ENCODE data around the gene RCN1.
A peak's percentile ranks its signal among the peaks of the same experiment; 100 is the strongest.

The RCN1 gene

GRCh38 chr11:32068134-32068870 lies 22.6 kb upstream of the RCN1 start:
- ATAC-seq (replicated peaks) (no peak), DNase-seq (no peak)
- H3K4me1 Mint-ChIP-seq = peaks cover 0 to 5% of the 10 kb centered on the region in 2 donors
- H3K27ac Mint-ChIP-seq = no peak overlapping the region
- no peaks in the 10 kb centered on the region for H3K9me3 Mint-ChIP-seq
- no peak overlapping the region for H3K4me3 Mint-ChIP-seq
- no peaks in the 10 kb centered on the region for H3K36me3 Mint-ChIP-seq
- peaks cover 38 to 44% of the 10 kb centered on the region in 2 donors for H3K27me3 Mint-ChIP-seq

GRCh38 chr11:32069361-32070058 lies 21.4 kb upstream of the RCN1 start:
- H3K27me3 Mint-ChIP-seq = peaks cover 34 to 39% of the 10 kb centered on the region in 2 donors
- peaks cover 0 to 5% of the 10 kb centered on the region in 2 donors for H3K4me1 Mint-ChIP-seq
- ATAC-seq (replicated peaks) (peak; percentile 63 to 65), DNase-seq (no peak)
- no peak overlapping the region for H3K4me3 Mint-ChIP-seq
- H3K27ac Mint-ChIP-seq = no peak overlapping the region
- no peaks in the 10 kb centered on the region for H3K36me3 Mint-ChIP-seq
- H3K9me3 Mint-ChIP-seq = no peaks in the 10 kb centered on the region

GRCh38 chr11:32070692-32071091 lies 20.2 kb upstream of the RCN1 start:
- H3K36me3 Mint-ChIP-seq = no peaks in the 10 kb centered on the region
- no peak for DNase-seq
- H3K4me3 Mint-ChIP-seq = no peak overlapping the region
- ATAC-seq (replicated peaks) = no peak
- H3K27ac Mint-ChIP-seq = no peak overlapping the region
- no peaks in the 10 kb centered on the region for H3K9me3 Mint-ChIP-seq
- H3K4me1 Mint-ChIP-seq = peaks cover 0 to 5% of the 10 kb centered on the region in 2 donors
- H3K27me3 Mint-ChIP-seq = peaks cover 33 to 34% of the 10 kb centered on the region in 2 donors

GRCh38 chr11:32071811-32072210 lies 19.1 kb upstream of the RCN1 start:
- Mint-ChIP-seq H3K9me3 (no peaks in the 10 kb centered on the region), H3K27ac (no peak overlapping the region), H3K4me3 (no peak overlapping the region), H3K4me1 (peaks cover 0 to 5% of the 10 kb centered on the region in 2 donors), H3K36me3 (no peaks in the 10 kb centered on the region), H3K27me3 (peaks cover 29 to 30% of the 10 kb centered on the region in 2 donors)
- DNase-seq = no peak
- no peak for ATAC-seq (replicated peaks)

DNA sequence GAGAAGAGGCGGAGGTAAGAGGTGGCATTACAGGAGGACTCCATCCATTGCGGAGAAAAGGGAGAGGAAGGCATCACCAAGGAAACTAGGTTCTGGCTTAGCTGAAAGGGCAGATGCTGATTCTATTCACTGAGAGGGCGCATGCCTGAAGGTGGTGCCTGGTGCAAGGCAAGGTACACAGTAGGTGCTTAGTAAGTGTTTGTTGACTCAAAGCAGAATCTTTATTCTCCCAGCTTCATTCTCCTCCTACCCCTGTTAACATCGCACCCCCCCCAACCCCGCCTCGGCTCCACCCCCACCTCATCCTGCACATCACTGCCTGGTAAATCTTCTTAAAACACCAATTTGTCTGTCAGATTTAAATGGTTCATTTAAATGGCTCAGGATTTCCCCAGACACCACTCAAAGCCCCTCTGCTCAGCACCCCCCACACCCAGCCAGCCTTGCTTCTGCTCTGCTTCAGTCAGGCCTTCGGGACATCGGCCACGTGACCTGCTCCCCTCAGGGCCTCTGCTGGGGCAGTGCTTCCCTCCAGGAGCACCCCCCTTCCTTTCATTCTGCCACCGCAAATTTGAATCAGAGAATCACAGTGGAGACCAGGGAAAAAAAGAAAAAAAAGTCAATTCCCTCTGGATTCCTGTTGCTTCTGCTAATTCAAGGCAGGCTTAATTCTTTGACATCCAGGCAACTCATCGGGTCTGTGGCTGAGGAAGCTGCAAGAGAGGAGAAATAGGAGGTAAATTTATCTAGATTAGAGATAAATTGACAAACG lies 17.8 kb upstream of the RCN1 start:
- Mint-ChIP-seq H3K36me3 (no peaks in the 10 kb centered on the region), H3K4me3 (no peak overlapping the region), H3K27ac (no peak overlapping the region), H3K9me3 (no peaks in the 10 kb centered on the region), H3K27me3 (peaks cover 23 to 26% of the 10 kb centered on the region in 2 donors), H3K4me1 (peaks cover 0 to 5% of the 10 kb centered on the region in 2 donors)
- no peak for DNase-seq
- ATAC-seq (replicated peaks) = no peak

GRCh38 chr11:32073644-32074026 lies 17.2 kb upstream of the RCN1 start:
- H3K4me1 Mint-ChIP-seq = peaks cover 0 to 5% of the 10 kb centered on the region in 2 donors
- no peak overlapping the region for H3K4me3 Mint-ChIP-seq
- H3K27me3 Mint-ChIP-seq = peaks cover 22% of the 10 kb centered on the region in 2 donors
- no peak overlapping the region for H3K27ac Mint-ChIP-seq
- no peaks in the 10 kb centered on the region for H3K9me3 Mint-ChIP-seq
- no peaks in the 10 kb centered on the region for H3K36me3 Mint-ChIP-seq
- DNase-seq = no peak
- no peak for ATAC-seq (replicated peaks)

DNA sequence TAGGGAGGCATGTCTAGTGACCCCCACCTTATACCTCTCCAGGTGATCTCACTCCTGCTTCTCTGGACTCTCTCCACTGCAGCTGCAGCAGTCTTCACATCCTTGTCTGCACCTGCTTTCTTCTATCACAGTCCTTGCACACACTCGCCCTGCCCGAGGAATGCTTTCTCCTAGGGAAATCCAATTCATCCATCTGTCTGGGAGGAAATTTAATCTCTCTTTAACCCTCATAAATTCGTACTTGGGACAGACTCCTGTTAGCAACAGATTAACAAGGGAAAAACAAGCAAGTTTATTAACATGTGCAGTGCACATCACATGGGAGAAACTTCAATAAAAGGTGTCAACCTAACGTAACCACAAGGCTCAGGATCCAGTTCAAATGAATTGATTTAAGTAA lies 11.3 kb upstream of the RCN1 start:
- Mint-ChIP-seq H3K27me3 (peaks cover 6 to 15% of the 10 kb centered on the region in 2 donors), H3K4me3 (no peak overlapping the region), H3K36me3 (peaks cover 0 to 1% of the 10 kb centered on the region in 2 donors), H3K27ac (no peak overlapping the region), H3K9me3 (no peaks in the 10 kb centered on the region), H3K4me1 (no peaks in the 10 kb centered on the region)
- no peak for DNase-seq
- no peak for ATAC-seq (replicated peaks)

DNA sequence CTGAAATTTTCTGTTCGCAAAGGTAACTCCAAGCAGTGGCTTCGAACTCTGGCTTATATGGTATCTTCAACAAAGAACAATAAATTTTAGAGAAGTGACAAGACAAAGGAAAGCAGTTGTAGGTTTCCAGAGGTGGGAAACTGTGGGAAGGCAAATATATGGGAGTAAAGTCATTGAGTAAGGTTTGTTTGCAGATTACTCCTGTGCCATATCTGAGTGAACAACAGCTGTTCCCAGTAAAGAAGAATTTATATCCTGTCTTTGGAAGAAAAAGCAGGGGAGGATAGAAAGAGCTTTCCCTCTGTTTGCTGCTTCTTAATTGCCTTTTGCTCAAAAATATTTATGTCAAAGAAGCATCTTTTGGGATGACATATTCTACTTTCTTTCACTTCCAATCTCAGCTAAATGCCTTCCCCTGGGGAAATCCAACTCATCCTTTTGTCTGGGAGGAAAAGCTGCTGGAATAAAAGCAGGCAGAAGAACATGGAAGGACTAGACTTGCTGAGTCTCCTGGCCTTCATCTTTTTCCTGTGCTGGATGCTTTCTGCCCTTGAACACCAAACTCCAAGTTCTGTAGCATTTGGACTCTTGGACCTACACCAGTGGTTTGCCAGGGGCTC lies 10.4 kb upstream of the RCN1 start:
- no peaks in the 10 kb centered on the region for H3K9me3 Mint-ChIP-seq
- no peaks in the 10 kb centered on the region for H3K4me1 Mint-ChIP-seq
- H3K27me3 Mint-ChIP-seq = peaks cover 6 to 23% of the 10 kb centered on the region in 2 donors
- no peak for DNase-seq
- H3K4me3 Mint-ChIP-seq = no peak overlapping the region
- H3K27ac Mint-ChIP-seq = no peak overlapping the region
- peaks cover 0 to 1% of the 10 kb centered on the region in 2 donors for H3K36me3 Mint-ChIP-seq
- no peak for ATAC-seq (replicated peaks)

DNA sequence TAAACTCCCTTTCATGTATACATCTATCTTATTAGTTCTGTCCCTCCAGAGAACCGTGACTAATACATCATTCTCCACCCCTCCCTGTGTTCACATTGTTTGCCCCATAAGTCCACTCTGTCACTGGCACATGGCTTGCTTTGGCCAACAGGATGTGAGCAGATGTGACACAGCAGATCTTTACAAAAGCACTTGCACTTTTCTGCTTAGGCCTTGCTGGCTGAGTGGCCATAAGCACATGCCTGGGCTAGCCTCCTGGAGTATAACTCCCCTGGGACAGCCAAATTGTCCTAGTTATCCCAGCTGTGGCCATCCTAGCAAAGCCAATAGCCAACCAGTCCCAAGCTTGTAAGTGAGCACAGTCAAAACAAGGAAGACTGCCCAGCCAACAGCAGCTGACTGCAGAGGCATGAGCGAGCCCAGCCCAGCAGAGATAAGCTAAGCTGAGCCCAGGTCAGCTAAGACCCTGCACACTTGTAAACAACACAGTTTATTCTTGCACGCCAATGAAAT lies 9.7 kb upstream of the RCN1 start:
- peak in 1 of 2 donors; percentile 27 for ATAC-seq (replicated peaks)
- Mint-ChIP-seq H3K4me1 (no peaks in the 10 kb centered on the region), H3K27me3 (peaks cover 6 to 24% of the 10 kb centered on the region in 2 donors), H3K4me3 (no peak overlapping the region), H3K27ac (no peak overlapping the region), H3K9me3 (no peaks in the 10 kb centered on the region), H3K36me3 (peaks cover 0 to 1% of the 10 kb centered on the region in 2 donors)
- no peak for DNase-seq

DNA sequence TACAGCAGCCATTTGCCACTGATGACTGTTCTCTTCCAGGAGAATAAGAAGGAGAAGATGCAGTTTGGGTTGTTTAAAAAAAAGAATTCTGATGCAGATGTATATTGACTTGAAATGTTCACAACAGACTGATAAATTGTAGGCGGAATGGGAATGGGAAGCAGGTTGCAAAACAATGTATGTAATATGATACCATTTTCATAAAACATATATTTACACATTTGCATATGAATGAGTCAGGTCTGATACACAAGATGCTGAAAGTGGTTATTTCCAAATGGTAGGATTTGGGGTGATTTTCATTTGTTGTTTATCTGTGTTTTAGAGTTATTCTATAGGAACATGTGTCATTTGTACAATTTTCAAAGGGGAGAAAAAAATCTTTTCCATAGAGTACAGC lies 9.0 kb upstream of the RCN1 start:
- no peak overlapping the region for H3K27ac Mint-ChIP-seq
- H3K4me3 Mint-ChIP-seq = no peak overlapping the region
- no peaks in the 10 kb centered on the region for H3K9me3 Mint-ChIP-seq
- peaks cover 0 to 1% of the 10 kb centered on the region in 2 donors for H3K36me3 Mint-ChIP-seq
- H3K4me1 Mint-ChIP-seq = no peaks in the 10 kb centered on the region
- DNase-seq = no peak
- H3K27me3 Mint-ChIP-seq = peaks cover 10 to 23% of the 10 kb centered on the region in 2 donors
- ATAC-seq (replicated peaks) = no peak

DNA sequence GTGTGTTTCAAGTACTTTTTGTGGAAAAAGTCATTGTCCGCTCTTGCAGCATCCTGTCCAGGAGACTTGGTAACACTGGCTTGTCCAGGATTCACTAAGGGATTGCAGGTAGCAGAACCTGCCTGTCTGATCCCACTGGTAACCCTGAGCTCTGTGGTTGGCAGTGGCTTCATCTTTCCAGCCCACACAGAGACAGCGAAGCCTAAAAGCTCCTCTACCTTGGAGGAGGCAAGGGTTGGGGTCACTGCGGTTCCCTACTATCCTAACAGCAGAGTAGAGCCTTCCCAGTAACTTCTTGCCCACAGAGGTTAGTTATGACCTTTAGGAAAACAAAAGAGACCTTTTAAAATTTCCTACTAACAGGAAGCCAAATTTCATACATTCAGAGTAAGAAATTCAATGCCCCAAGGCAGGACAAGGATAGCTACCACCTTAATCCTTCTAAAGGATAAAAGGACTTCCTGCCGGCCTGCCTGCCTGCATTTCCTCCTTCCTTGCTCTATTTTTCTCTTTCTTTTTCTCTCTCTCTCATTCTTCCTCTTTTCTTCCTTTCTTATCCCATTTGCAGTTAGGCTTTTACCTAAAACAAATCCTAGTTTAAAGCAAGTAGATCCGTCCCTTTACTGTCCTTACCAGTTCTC lies 8.4 kb upstream of the RCN1 start:
- Mint-ChIP-seq H3K27me3 (peaks cover 14 to 18% of the 10 kb centered on the region in 2 donors), H3K36me3 (peaks cover 0 to 1% of the 10 kb centered on the region in 2 donors), H3K4me1 (peaks cover 0 to under 1% of the 10 kb centered on the region in 2 donors), H3K4me3 (no peak overlapping the region), H3K27ac (no peak overlapping the region), H3K9me3 (no peaks in the 10 kb centered on the region)
- DNase-seq (no peak), ATAC-seq (replicated peaks) (no peak)

DNA sequence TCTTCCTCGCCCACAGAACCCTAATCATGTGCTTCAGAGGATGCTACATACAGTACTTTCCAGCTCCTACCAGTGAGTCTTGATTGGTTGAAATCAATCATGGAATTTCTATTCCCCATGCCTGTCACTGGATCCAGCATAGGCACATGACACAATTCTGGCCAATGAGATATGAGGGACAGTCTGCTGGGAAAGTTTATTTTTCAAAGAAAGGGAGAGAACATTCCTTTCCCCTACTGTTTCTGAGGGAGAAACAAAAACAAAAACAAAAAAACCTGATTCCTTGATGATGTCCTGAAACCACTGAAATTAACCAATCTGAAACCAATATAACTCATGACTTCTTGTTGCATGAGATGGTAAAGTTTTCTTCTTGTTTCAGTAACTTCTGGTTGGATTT lies 3.3 kb upstream of the RCN1 start:
- DNase-seq = no peak
- no peak overlapping the region for H3K27ac Mint-ChIP-seq
- peaks cover 17 to 20% of the 10 kb centered on the region in 2 donors for H3K4me1 Mint-ChIP-seq
- peaks cover 15 to 18% of the 10 kb centered on the region in 2 donors for H3K27me3 Mint-ChIP-seq
- no peaks in the 10 kb centered on the region for H3K36me3 Mint-ChIP-seq
- H3K9me3 Mint-ChIP-seq = no peaks in the 10 kb centered on the region
- H3K4me3 Mint-ChIP-seq = no peak overlapping the region
- no peak for ATAC-seq (replicated peaks)

- H3K27me3 Mint-ChIP-seq = peaks cover 8 to 18% of the 10 kb centered on the region in 2 donors
- no peaks in the 10 kb centered on the region for H3K9me3 Mint-ChIP-seq
- ATAC-seq (replicated peaks) = peak in 1 of 2 donors; percentile 28
- peak overlapping the region; percentile 29 to 32 for H3K4me3 Mint-ChIP-seq
- peaks cover 4 to 6% of the 10 kb centered on the region in 2 donors for H3K36me3 Mint-ChIP-seq
- DNase-seq = peak; percentile 14
- no peak overlapping the region for H3K27ac Mint-ChIP-seq
- H3K4me1 Mint-ChIP-seq = peaks cover 23 to 27% of the 10 kb centered on the region in 2 donors
Observed at GRCh38 chr11:32088117-32088941, 2.5 kb upstream of the RCN1 start.
